Measurements from ENCODE around the gene CPNE7.

The CPNE7 gene

DNA sequence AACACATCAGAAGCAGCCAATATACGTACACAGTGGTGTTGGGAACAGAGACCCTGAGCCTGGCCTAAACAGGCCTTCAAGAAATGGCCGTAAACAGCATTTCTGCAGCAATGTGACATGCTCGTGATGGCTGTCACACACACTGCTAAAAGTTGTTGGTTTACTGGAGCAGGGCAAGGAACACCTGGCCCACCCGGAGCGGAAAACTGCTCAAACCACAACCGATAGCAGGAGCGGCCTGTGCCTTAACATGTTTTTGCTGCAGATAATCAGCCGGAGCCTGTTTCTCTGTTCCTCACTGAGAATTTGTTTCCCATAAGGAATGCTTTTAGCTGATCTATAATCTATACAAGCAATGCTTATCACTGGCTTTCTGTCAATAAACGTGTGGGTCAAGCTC, 31.9 kb downstream of the CPNE7 start:
- TF ChIP-seq, protein P1, sequence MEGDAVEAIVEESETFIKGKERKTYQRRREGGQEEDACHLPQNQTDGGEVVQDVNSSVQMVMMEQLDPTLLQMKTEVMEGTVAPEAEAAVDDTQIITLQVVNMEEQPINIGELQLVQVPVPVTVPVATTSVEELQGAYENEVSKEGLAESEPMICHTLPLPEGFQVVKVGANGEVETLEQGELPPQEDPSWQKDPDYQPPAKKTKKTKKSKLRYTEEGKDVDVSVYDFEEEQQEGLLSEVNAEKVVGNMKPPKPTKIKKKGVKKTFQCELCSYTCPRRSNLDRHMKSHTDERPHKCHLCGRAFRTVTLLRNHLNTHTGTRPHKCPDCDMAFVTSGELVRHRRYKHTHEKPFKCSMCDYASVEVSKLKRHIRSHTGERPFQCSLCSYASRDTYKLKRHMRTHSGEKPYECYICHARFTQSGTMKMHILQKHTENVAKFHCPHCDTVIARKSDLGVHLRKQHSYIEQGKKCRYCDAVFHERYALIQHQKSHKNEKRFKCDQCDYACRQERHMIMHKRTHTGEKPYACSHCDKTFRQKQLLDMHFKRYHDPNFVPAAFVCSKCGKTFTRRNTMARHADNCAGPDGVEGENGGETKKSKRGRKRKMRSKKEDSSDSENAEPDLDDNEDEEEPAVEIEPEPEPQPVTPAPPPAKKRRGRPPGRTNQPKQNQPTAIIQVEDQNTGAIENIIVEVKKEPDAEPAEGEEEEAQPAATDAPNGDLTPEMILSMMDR (IDR thresholded peaks at IDR 0.05; ENCODE audit: low read depth, low read length, missing control alignments): no peak
- H3K4me3 ChIP-seq (ENCODE audit: low read depth, low read length): no peak overlapping the region
- no peak for DNase-seq (ENCODE audit: low read depth)

DNA sequence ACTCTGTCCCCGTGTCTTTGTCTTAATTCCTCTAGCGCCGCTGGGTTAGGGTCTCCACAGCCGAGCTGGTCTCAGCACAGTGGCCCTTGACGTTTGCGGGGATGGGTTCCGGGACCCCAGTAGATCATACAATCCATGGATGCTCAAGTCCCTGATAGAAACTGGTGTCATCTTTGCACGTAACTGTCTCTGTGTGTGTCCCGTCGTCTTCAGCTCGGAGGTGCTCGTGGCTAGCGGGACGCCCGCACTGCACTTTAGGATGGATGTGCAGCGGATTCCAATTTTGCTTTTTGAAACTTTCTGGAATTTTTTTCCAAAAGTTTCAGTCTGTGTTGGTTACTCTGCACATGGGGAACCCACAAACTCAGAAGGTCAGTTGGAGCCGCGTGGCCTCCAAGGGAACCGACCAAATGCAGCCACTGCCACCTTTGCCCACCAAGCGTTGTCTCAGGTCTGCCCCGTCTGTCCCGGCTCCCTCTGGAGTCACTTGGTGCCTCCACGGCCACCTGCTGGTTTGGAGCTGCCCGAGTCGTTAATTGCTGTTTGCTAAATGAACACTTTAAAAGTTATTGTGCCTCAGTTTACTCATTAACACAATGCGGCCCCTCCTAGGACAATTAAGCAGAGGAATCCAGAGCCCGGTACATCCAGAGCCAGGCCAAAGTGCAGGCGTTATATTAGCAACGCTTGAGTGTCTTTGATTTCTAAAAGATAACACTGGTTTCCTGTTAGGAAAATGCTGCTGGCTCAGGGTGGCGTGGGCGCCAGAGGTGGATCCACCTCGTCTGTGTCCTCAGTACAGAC, 32.6 kb downstream of the CPNE7 start:
- TF ChIP-seq, protein P1 (IDR thresholded peaks at IDR 0.05; ENCODE audit: low read depth, low read length, missing control alignments): no peak
- DNase-seq (ENCODE audit: low read depth): no peak
- H3K4me3 ChIP-seq (ENCODE audit: low read depth, low read length): no peak overlapping the region

DNA sequence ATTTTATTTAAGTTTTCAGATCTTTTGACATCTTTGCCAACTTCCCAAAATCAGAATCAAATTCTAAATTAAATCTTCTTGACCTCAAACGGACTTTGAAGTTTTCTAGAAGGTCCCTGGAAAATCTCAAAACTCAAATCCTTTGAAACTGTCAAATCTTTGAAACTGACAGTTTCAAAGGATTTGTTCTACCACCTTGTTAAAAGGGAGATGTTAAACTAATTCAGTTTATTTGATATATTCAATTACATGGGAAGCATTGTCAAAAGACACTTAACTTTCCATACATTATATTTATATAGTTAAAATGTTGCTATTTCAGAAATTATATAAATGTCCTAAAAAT, 34.5 kb downstream of the CPNE7 start:
- no peak for DNase-seq (ENCODE audit: low read depth)
- TF ChIP-seq, protein P1 (IDR thresholded peaks at IDR 0.05; ENCODE audit: low read depth, low read length, missing control alignments): no peak
- H3K4me3 ChIP-seq (ENCODE audit: low read depth, low read length): no peak overlapping the region

DNA sequence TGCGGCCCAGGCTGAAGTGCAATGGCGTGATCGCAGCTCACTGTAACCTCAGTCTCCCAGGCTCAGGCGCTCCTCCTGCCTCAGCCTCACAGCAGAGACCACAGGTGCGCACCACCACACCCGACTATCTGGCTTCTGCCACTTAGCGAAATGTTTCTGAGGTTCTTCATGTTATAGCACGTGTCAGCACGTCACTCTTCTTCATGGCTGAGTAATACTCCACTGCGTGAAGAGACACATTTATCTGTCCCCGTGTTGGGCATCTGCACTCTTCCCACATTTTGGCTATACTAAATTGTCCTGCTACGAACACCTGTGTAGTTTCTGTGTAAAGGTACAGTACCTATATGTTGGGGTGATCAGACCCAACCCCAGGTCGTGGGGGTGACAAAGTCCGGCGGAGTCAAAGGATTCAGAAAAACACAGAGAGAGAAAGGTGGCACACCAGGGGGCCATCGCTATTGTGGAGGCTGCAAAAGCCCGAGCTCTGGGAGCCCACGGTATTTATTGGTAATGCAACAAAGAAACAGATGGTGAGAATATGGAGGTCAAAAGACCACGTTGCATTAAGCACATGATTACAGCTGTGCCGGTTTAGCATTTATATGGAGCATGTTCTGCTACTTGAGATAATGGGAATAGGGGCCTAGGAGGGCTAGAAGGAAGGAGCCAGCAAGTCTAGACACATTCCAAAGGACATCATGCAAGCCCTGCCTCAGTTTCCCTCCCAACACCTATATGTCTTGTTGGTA, 37.0 kb downstream of the CPNE7 start:
- TF ChIP-seq, protein P1 (IDR thresholded peaks at IDR 0.05; ENCODE audit: low read depth, low read length, missing control alignments): no peak
- no peak overlapping the region for H3K4me3 ChIP-seq (ENCODE audit: low read depth, low read length)
- DNase-seq (ENCODE audit: low read depth): no peak

DNA sequence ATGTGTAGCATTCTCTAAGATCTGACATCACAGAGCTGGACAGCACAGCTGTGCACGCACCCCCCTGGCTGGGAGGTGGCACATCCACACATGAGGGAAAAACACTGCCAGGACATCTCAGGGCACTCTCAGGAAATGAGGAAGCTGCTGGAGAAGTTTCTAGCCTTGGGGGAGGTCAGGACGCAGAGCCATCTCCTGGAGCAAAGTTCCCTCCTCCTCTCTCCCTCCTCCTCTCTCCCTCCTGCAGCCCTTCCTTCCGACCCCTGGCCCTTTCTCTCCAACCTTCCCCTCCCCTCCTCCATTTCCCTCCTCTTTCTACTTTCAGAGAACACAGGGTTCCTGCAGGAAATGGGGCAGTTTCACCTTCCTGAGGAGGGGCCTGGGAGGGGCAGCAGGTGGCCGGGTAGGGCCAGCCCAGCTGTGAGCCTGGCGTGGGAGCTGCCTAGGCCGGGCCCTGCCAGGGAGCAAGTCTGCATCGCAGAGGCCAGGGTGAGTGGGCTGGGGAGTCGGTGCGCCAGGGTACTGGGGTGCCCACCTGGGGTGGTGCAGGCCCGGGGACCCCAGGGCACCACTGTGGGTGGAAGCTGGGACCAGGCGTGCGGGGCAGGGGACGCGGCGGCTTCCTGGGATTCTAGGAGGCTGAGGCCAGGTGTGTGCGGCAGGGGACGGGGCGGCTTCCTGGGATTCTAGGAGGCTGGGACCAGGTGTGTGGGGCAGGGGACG, 37.8 kb downstream of the CPNE7 start, which contains the start of gene DPEP1:
Gene DPEP1 (plus strand): TSS at position 412 of the 723 bp plus-strand sequence. CDS start 16,769 bp downstream, outside the sequence.
- DNase-seq (ENCODE audit: low read depth): no peak
- TF ChIP-seq, protein P1 (IDR thresholded peaks at IDR 0.05; ENCODE audit: low read depth, low read length, missing control alignments): no peak

DNA sequence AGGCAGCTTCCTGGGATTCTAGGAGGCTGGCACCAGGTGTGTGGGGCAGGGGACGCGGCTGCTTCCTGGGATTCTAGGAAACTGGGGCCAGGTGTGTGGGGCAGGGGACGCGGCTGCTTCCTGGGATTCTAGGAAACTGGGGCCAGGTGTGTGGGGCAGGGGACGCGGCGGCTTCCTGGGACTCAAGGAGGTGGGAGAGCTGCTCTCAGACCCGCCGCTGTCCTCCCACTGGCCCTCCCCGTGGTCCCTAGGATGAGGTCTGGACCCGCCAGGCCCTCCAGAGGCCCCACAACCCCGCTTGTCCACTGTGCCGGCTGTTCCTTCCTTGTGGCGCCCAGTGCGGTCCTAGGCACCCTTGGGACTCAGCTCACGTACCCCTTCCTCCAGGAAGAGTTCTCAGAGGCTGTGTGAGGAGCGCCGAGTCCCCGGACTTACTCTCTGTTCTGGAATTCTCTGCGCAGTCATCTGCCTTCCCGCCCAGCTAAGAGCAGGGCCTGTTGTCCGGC, 38.4 kb downstream of the CPNE7 start:
- TF ChIP-seq, protein P1 (IDR thresholded peaks at IDR 0.05; ENCODE audit: low read depth, low read length, missing control alignments): no peak
- DNase-seq (ENCODE audit: low read depth): no peak
- no peak overlapping the region for H3K4me3 ChIP-seq (ENCODE audit: low read depth, low read length)

More for the DNA sequence above, 37.8 kb downstream of the CPNE7 start, which contains the start of gene DPEP1:
- H3K4me3 ChIP-seq (ENCODE audit: low read depth, low read length): no peak within 1 kb of the TSS
